Measurements from ENCODE around the gene LDLRAD3. TPM values are rescaled to one million over a fixed set of nuclear protein-coding genes. Genes with fewer than 3 reads are reported as not detected.

The LDLRAD3 gene
- total and polyA plus RNA-seq, 9 donors = 14.5 to 32.4 (median 17.2) TPM

GRCh38 chr11:36056160-36056751 is 112.4 kb downstream of the LDLRAD3 start:
- H3K9me3 ChIP-seq = no peaks in the 10 kb centered on the region
- H3K27me3 ChIP-seq = no peaks in the 10 kb centered on the region
- peaks cover 13% of the 10 kb centered on the region for H3K4me1 ChIP-seq (ENCODE audit: insufficient read depth)
- WGBS, 3 donors = 92 to 93% (median 93%) methylated on average over 8 of the region's 8 CpGs
- H3K36me3 ChIP-seq = no peaks in the 10 kb centered on the region
- peak in 4 of 5 donors; percentile 25 to 49 (median 44) for DNase-seq
- intact Hi-C loops (cut with DNase I) = no loop called here
- no peak for TF ChIP-seq EP300 (IDR thresholded peaks at IDR 0.05)
- TF ChIP-seq POLR2A (IDR thresholded peaks at IDR 0.05) = no peak
- TF ChIP-seq CTCF (IDR thresholded peaks at IDR 0.05) = no peak
- H3K27ac ChIP-seq = peak overlapping the region in 1 of 2 donors; percentile 66
- H3K4me3 ChIP-seq = no peak overlapping the region

GRCh38 chr11:36057379-36058042 is 113.6 kb downstream of the LDLRAD3 start:
- H3K27me3 ChIP-seq = no peaks in the 10 kb centered on the region
- intact Hi-C loops (cut with DNase I) = no loop called here
- no peaks in the 10 kb centered on the region for H3K36me3 ChIP-seq
- H3K9me3 ChIP-seq = no peaks in the 10 kb centered on the region
- peak; percentile 62 to 79 (median 69) for DNase-seq
- H3K27ac ChIP-seq = peak overlapping the region in 1 of 2 donors; percentile 84
- TF ChIP-seq EP300 (IDR thresholded peaks at IDR 0.05) = no peak
- no peak for TF ChIP-seq POLR2A (IDR thresholded peaks at IDR 0.05)
- no peak for TF ChIP-seq CTCF (IDR thresholded peaks at IDR 0.05)
- H3K4me1 ChIP-seq (ENCODE audit: insufficient read depth) = peaks cover 13% of the 10 kb centered on the region
- WGBS, 3 donors = 14 to 24% (median 15%) methylated on average over 9 of the region's 9 CpGs
- H3K4me3 ChIP-seq = no peak overlapping the region

- Histone ChIP-seq H3K27me3 (no peaks in the 10 kb centered on the region), H3K9me3 (no peaks in the 10 kb centered on the region), H3K27ac (no peak overlapping the region), H3K4me3 (no peak overlapping the region), H3K4me1 (ENCODE audit: insufficient read depth) (peaks cover 11% of the 10 kb centered on the region), H3K36me3 (no peaks in the 10 kb centered on the region)
- no peak for DNase-seq
- intact Hi-C loops (cut with DNase I) = no loop called here
- TF ChIP-seq POLR2A (IDR thresholded peaks at IDR 0.05) (no peak), CTCF (IDR thresholded peaks at IDR 0.05) (no peak), EP300 (IDR thresholded peaks at IDR 0.05) (no peak)
- 98 to 99% (median 99%) methylated on average over 4 of the region's 4 CpGs for whole genome bisulfite sequencing, 3 donors
Measured at GRCh38 chr11:36059660-36060059, 115.8 kb downstream of the LDLRAD3 start.

GRCh38 chr11:36060926-36061325 is 117.1 kb downstream of the LDLRAD3 start:
- Histone ChIP-seq H3K4me1 (ENCODE audit: insufficient read depth) (peaks cover 11% of the 10 kb centered on the region), H3K36me3 (no peaks in the 10 kb centered on the region), H3K4me3 (no peak overlapping the region), H3K27me3 (no peaks in the 10 kb centered on the region), H3K27ac (no peak overlapping the region), H3K9me3 (no peaks in the 10 kb centered on the region)
- intact Hi-C loops (cut with DNase I) = no loop called here
- WGBS, 3 donors = 90 to 94% (median 93%) methylated on average over 7 of the region's 7 CpGs
- TF ChIP-seq EP300 (IDR thresholded peaks at IDR 0.05) (no peak), CTCF (IDR thresholded peaks at IDR 0.05) (no peak)
- no peak for DNase-seq

Data from ovary (tissue), 9 donors.